H1 (cell line): ENCODE data around the gene LAMB3. TPM values are rescaled to one million over a fixed set of nuclear protein-coding genes. Genes with fewer than 3 reads are reported as not detected.
A peak's percentile ranks its signal among the peaks of the same experiment; 100 is the strongest.

Experiments
- CEBPB ChIP-seq: IDR thresholded peaks from 2 replicates; pipeline ENCODE4 v1.6.1; 2012; ENCODE audit warnings: low read depth, low read length
- CTBP2 ChIP-seq: IDR thresholded peaks from 2 replicates; pipeline ENCODE4 v1.7.0; 2011; ENCODE audit warnings: borderline replicate concordance, mild to moderate bottlenecking, moderate library complexity, mixed read lengths, low read length; ENCODE audit not compliant: insufficient read depth, insufficient read length
- GTF2F1 ChIP-seq: IDR thresholded peaks from 2 replicates; pipeline ENCODE4 v1.6.1; 2012; ENCODE audit warnings: low read depth, low read length, improper control_type of control experiment, borderline replicate concordance
- MAFK ChIP-seq: IDR thresholded peaks from 2 replicates; pipeline ENCODE4 v1.6.1; 2012; ENCODE audit warnings: low read depth, mild to moderate bottlenecking, improper control_type of control experiment, low read length
- NANOG ChIP-seq: IDR thresholded peaks from 2 replicates; pipeline ENCODE4 v1.6.1; 2011; ENCODE audit warnings: low read length, low read depth, mild to moderate bottlenecking, inconsistent platforms; ENCODE audit not compliant: insufficient read depth, poor library complexity, severe bottlenecking
- TBP ChIP-seq: IDR thresholded peaks from 2 replicates; pipeline ENCODE4 v1.6.1; 2011; ENCODE audit warnings: low read depth, low read length, improper control_type of control experiment
- polyA plus RNA-seq, 7 experiments: library from polyadenylated mRNA; depleted of rRNA in 3 of 7; stranded (reverse) in 5 of 7; unstranded in 2 of 7; fragments of >200 nt in 5 of 7; fragments of 200-250 nt in 2 of 7; gene quantifications; 1 replicate in 5 of 7; 2 replicates in 1 of 7; 4 replicates in 1 of 7; pipeline versions ENCODE4 v1.2.1 to v1.2.3, GENCODE V29; 2011 to 2013; ENCODE audit warnings: missing spikeins in 2 of 7, mixed read lengths in 2 of 7
- total RNA-seq: library from RNA; stranded (reverse); fragmentation: NEBNext Ultra II Directional; extraction: Animal tissue kit (Norgen Biotek cat#: 25700); gene quantifications from 2 replicates; pipeline ENCODE4 v1.2.1, GENCODE V29; 2021

Gene LAMB3
- total and polyA plus RNA-seq, 2 of the 8 experiments (the other 6 are each of a cell fraction or from before 2014, with no cell fraction given): 0.45 to 0.50 TPM

DNA sequence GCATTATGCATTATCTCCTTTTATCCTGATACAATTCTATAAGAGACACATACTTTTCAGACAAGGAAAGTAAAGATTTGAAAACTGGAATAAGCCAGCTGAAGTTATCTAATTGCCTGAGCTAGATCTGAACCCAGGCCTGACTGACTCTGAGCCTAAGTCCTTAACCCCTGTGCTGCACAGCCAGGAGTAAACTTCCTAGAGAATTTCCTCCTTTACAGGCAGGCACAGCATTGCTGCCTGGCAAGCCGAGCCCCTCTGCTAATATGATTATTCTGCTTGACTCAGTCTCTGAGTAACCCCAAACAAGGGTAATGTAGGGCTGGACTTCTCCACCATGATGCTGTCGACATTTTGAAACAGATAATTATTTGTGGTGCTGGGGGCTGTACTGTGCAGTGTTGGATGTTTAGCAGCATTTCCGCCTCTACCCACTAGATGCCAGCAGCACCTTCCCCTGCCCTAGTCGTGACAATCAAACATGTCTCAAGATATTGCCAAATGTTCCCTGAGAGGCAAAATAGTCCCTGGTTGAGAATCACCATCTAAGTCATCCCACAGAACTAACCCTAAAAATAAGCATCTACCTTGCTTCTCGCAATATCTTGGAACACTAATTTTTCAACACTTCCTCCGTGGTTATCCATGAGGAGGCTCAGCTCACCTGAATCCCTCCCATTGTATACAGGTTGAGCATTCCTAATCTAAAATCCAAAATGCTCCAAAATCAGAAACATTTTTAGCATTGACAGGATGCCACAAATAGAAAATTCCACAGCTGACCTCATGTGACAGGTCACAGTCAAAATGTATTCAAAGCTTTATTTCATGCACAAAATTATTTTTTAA, 50.2 kb downstream of the LAMB3 start (continued):
- TF ChIP-seq CEBPB: peak; percentile 51; the same call in 1 of the 2 replicates
- no peak for TF ChIP-seq NANOG
- TF ChIP-seq MAFK: no peak
- TF ChIP-seq CTBP2: no peak
- TF ChIP-seq GTF2F1: no peak
- TF ChIP-seq TBP: peak; percentile 66
